Caco-2 (cell line): ENCODE data around the gene PRTN3. TPM values are rescaled to one million over a fixed set of nuclear protein-coding genes. Genes with fewer than 3 reads are reported as not detected.
A peak's percentile ranks its signal among the peaks of the same experiment; 100 is the strongest.

Experiments
- BruUV-seq: library from RNA; stranded (reverse); fragments of 400-500 nt; replicated peaks from 2 replicates; lab custom pipeline; 2021; lab: Mats Ljungman, UMichigan
- CTCF ChIA-PET: fragments of 300-600 bp; sonication (Branson Sonifier 250); formaldehyde crosslinking; loops from one replicate; lab custom pipeline; 2022; ENCODE audit warnings: antibody characterized with exemption; lab: Charles Lee
- POLR2A ChIA-PET: fragments of 300-600 bp; sonication (Branson Sonifier 250); formaldehyde crosslinking; loops from one replicate; lab custom pipeline; 2022; ENCODE audit warnings: antibody characterized with exemption; lab: Charles Lee
- DNase-seq, 2 experiments: peaks; one replicate each; pipeline versions ENCODE4 v3.0.0 to v3.0.0-alpha.2; 2020 to 2022
- H3K27me3 ChIP-seq: replicated peaks from 2 replicates; pipeline ENCODE4 v1.6.0; 2011; ENCODE audit warnings: low read length; ENCODE audit not compliant: control insufficient read depth, insufficient read depth
- H3K36me3 ChIP-seq: 2 replicates; pipeline ENCODE4 v1.5.1; 2011; ENCODE audit warnings: low read length; ENCODE audit not compliant: control insufficient read depth, insufficient read depth
- H3K4me1 ChIP-seq: fragments of 250-450 bp; sonication (Bioruptor Pico); 2 replicates; pipeline ENCODE4 v1.5.1; 2020; ENCODE audit warnings: mild to moderate bottlenecking
- H3K4me3 ChIP-seq: 2 replicates; pipeline ENCODE4 v1.5.1; 2011; ENCODE audit warnings: low read depth, mild to moderate bottlenecking, control low read depth, low read length
- H3K9me3 ChIP-seq: fragments of 250-450 bp; sonication (Bioruptor Pico); 2 replicates; pipeline ENCODE4 v1.5.1; 2020; ENCODE audit warnings: mild to moderate bottlenecking, moderate library complexity
- H3K27ac Mint-ChIP-seq: one replicate; pipeline ENCODE4 v1.8.0; 2022; ENCODE audit warnings: mixed read lengths; ENCODE audit not compliant: unreplicated experiment
- H3K27me3 Mint-ChIP-seq: one replicate; pipeline ENCODE4 v1.8.0; 2022; ENCODE audit warnings: mixed read lengths; ENCODE audit not compliant: insufficient read depth, unreplicated experiment
- H3K36me3 Mint-ChIP-seq: one replicate; pipeline ENCODE4 v1.8.0; 2022; ENCODE audit warnings: mild to moderate bottlenecking, mixed read lengths; ENCODE audit not compliant: insufficient read depth, unreplicated experiment
- H3K4me1 Mint-ChIP-seq: one replicate; pipeline ENCODE4 v1.8.0; 2022; ENCODE audit warnings: low read depth, mixed read lengths; ENCODE audit not compliant: unreplicated experiment
- H3K4me3 Mint-ChIP-seq: one replicate; pipeline ENCODE4 v1.8.0; 2022; ENCODE audit warnings: mild to moderate bottlenecking, moderate library complexity, mixed read lengths; ENCODE audit not compliant: unreplicated experiment
- H3K9me3 Mint-ChIP-seq: one replicate; pipeline ENCODE4 v1.8.0; 2022; ENCODE audit warnings: mixed read lengths; ENCODE audit not compliant: unreplicated experiment
- intact Hi-C: fragments of 100-400 bp; cut with micrococcal nuclease; formaldehyde crosslinking; loops from one replicate; pipeline ENCODE4 v1.10.0; 2022; ENCODE audit not compliant: unreplicated experiment
- total RNA-seq: library from RNA; stranded (reverse); gene quantifications from 2 replicates; pipeline ENCODE4 v1.2.3, GENCODE V29; 2022
- TF ChIP-seq, protein P1 (sequence below), 2 experiments: fragments of 200-600 bp in 1 of 2; IDR thresholded peaks; 1 replicate in 1 of 2; 2 replicates in 1 of 2; pipeline versions ENCODE4 v1.5.1 to v1.8.0; 2011 to 2022; ENCODE audit warnings: antibody characterized with exemption in 1 of 2, control low read depth in 1 of 2, inconsistent platforms in 1 of 2, low read depth in 1 of 2, low read length in 1 of 2, mild to moderate bottlenecking in 1 of 2, moderate library complexity in 1 of 2; ENCODE audit not compliant: insufficient read depth in 1 of 2, severe bottlenecking in 1 of 2, unreplicated experiment in 1 of 2

PRTN3 gene
- total RNA-seq, 1 experiment from 2014 or later, result 0.29 TPM

DNA sequence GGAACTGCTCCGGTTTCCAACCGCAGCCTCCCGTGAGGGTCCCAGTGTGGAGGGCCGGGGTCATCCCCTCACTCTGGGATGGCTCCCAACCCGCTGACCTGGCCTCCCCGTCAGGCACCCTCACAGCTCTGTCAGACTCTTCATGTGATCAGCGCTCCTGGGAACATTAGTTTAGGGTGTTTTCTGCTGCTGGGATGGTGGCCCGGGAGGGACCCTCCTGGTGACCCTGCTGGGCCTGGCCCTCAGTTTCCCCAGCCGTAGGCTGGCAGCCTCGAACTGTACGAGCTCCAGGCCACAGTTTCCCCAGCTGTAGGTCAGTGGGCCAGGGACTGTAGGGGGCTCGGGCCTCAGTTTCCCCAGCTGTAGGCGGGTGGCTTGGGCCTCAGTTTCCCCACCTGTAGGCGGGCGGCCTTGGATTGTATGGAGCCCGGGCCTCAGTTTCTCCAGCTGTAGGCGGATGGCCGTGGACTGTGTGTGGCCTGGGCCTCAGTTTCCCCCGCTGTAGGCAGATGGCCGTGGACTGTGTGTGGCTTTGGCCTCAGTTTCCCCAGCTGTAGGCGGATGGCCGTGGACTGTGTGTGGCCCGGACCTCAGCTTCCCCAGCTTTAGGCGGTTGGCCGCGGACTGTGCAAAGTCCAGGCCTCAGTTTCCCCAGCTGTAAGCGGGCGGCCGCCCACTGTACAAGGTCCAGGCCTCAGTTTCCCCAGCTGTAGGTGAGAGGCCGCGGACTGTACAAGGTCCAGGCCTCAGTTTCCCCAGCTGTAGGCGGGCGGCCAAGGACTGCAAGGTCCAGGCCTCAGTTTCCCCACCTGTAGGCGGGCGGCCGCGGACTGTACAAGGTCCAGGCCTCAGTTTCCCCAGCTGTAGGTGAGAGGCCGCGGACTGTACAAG, 44.9 kb upstream of the PRTN3 start:
- Mint-ChIP-seq H3K4me3 (peak overlapping the region; percentile 90), H3K27me3 (no peaks in the 10 kb centered on the region), H3K4me1 (peaks cover 17% of the 10 kb centered on the region), H3K36me3 (peaks cover 74% of the 10 kb centered on the region), H3K9me3 (no peaks in the 10 kb centered on the region), H3K27ac (no peak overlapping the region)
- peak overlapping the region; percentile 87 for H3K4me3 ChIP-seq
- no peaks in the 10 kb centered on the region for H3K27me3 ChIP-seq
- TF ChIP-seq, protein P1, sequence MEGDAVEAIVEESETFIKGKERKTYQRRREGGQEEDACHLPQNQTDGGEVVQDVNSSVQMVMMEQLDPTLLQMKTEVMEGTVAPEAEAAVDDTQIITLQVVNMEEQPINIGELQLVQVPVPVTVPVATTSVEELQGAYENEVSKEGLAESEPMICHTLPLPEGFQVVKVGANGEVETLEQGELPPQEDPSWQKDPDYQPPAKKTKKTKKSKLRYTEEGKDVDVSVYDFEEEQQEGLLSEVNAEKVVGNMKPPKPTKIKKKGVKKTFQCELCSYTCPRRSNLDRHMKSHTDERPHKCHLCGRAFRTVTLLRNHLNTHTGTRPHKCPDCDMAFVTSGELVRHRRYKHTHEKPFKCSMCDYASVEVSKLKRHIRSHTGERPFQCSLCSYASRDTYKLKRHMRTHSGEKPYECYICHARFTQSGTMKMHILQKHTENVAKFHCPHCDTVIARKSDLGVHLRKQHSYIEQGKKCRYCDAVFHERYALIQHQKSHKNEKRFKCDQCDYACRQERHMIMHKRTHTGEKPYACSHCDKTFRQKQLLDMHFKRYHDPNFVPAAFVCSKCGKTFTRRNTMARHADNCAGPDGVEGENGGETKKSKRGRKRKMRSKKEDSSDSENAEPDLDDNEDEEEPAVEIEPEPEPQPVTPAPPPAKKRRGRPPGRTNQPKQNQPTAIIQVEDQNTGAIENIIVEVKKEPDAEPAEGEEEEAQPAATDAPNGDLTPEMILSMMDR (IDR thresholded peaks at IDR 0.05; ENCODE audit: insufficient read depth in 1 of 2, low read depth in 1 of 2, low read length in 1 of 2, severe bottlenecking in 1 of 2, unreplicated experiment in 1 of 2), result no peak
- ChIA-PET CTCF (no interaction called here), POLR2A (interaction anchor here (0.5 kb wide), 2 partner anchors 43 to 59 kb away, joined by 3 to 4 read pairs; no protein-coding TSS in a partner anchor)
- no TSS peak for BruUV-seq
- DNase-seq, result no peak
- H3K4me1 ChIP-seq, result peaks cover 21% of the 10 kb centered on the region
- no peaks in the 10 kb centered on the region for H3K9me3 ChIP-seq
- intact Hi-C loops, result no loop called here
- H3K36me3 ChIP-seq, result peaks cover 4% of the 10 kb centered on the region

- DNase-seq, result peak; percentile 99 to 100
- ChIA-PET POLR2A (interaction anchor here (0.5 to 1.0 kb wide), 2 partner anchors 43 to 45 kb away, joined by 3 to 4 read pairs; no protein-coding TSS in a partner anchor), CTCF (no interaction called here)
- H3K9me3 ChIP-seq, result no peaks in the 10 kb centered on the region
- Mint-ChIP-seq H3K4me1 (peaks cover 17% of the 10 kb centered on the region), H3K27me3 (no peaks in the 10 kb centered on the region), H3K27ac (peak within 1 kb of the TSS; percentile 93), H3K4me3 (peak within 1 kb of the TSS; percentile 90), H3K9me3 (no peaks in the 10 kb centered on the region), H3K36me3 (peaks cover 78% of the 10 kb centered on the region)
- H3K4me3 ChIP-seq, result peak within 1 kb of the TSS; percentile 97
- H3K27me3 ChIP-seq, result no peaks in the 10 kb centered on the region
- TSS peak; percentile 57 for BruUV-seq
- TF ChIP-seq, protein P1 (IDR thresholded peaks at IDR 0.05; ENCODE audit: insufficient read depth in 1 of 2, low read depth in 1 of 2, low read length in 1 of 2, severe bottlenecking in 1 of 2, unreplicated experiment in 1 of 2), result no peak
- intact Hi-C loops, result no loop called here
- peaks cover 10% of the 10 kb centered on the region for H3K36me3 ChIP-seq
- H3K4me1 ChIP-seq, result peaks cover 31% of the 10 kb centered on the region
These were observed 43.9 kb upstream of the PRTN3 start, which contains the start of gene PTBP1 for GRCh38 chr19:796692-797527. Gene PTBP1, plus strand, starts transcription at chr19:797452. Its CDS starts 46 bp downstream, at chr19:797498.
